UCSD-AML1 (cell line): Measurements from ENCODE around the gene MRPL46.
"Not testable (repeated sequence)": the region's sequence is repeated elsewhere in the genome, so short reads cannot be mapped to it uniquely, and the experiment has no call there.

Source experiments
- DNase-seq: peaks from one replicate; lab custom pipeline; 2025; ENCODE audit not compliant: unreplicated experiment; lab: John Stamatoyannopoulos, UW

MRPL46 gene

GRCh38 chr15:88447741-88448140 lies 19.4 kb downstream of the MRPL46 start:
- no peak for DNase-seq

- DNase-seq, result no peak
Measured at GRCh38 chr15:88447206-88447605, 20.0 kb downstream of the MRPL46 start.

GRCh38 chr15:88441076-88441730 lies 26.0 kb downstream of the MRPL46 start:
- no peak for DNase-seq

GRCh38 chr15:88440021-88440420 lies 27.2 kb downstream of the MRPL46 start:
- DNase-seq, result no peak

GRCh38 chr15:88438181-88438580 lies 29.0 kb downstream of the MRPL46 start:
- no peak for DNase-seq

- not testable (repeated sequence) for DNase-seq
Measured at GRCh38 chr15:88434106-88434505, 33.1 kb downstream of the MRPL46 start.

GRCh38 chr15:88433046-88433685 lies 34.0 kb downstream of the MRPL46 start:
- DNase-seq, result no peak

- no peak for DNase-seq
Measured at GRCh38 chr15:88431441-88431840, 35.7 kb downstream of the MRPL46 start.

GRCh38 chr15:88430051-88430450 lies 37.1 kb downstream of the MRPL46 start:
- DNase-seq, result no peak

GRCh38 chr15:88428805-88429605 lies 38.2 kb downstream of the MRPL46 start:
- no peak for DNase-seq

GRCh38 chr15:88428053-88428452 lies 39.1 kb downstream of the MRPL46 start:
- no peak for DNase-seq

GRCh38 chr15:88426304-88426703 lies 40.9 kb downstream of the MRPL46 start:
- DNase-seq, result no peak

GRCh38 chr15:88423331-88423730 lies 43.9 kb downstream of the MRPL46 start:
- no peak for DNase-seq

GRCh38 chr15:88419830-88420229 lies 47.4 kb downstream of the MRPL46 start:
- no peak for DNase-seq
